Astrocyte (in vitro differentiated cells and primary cell): ENCODE measurements around the gene NCK2. TPM values are rescaled to one million over a fixed set of nuclear protein-coding genes. Genes with fewer than 3 reads are reported as not detected.
"Not testable (repeated sequence)": the region's sequence is repeated elsewhere in the genome, so short reads cannot be mapped to it uniquely, and the experiment has no call there.

ENCODE experiments used
- DNase-seq: peaks from one replicate; pipeline ENCODE4 v3.0.0-alpha.2; 2010; ENCODE audit warnings: low read depth
- FAIRE-seq: peaks from 2 replicates; lab custom pipeline; 2011; peaks lifted over from hg19 to GRCh38; lab: Jason Lieb, UNC
- H2AFZ ChIP-seq: 2 replicates; pipeline ENCODE4 v1.6.0; 2012; ENCODE audit warnings: low read depth, low read length, inconsistent platforms
- H3K27ac ChIP-seq: 2 replicates; pipeline ENCODE4 v1.5.1; 2011; ENCODE audit warnings: low read depth, low read length, inconsistent platforms
- H3K27me3 ChIP-seq: 2 replicates; pipeline ENCODE4 v1.6.0; 2011; ENCODE audit warnings: low read length, inconsistent platforms; ENCODE audit not compliant: insufficient read depth
- H3K36me3 ChIP-seq: 2 replicates; pipeline ENCODE4 v1.5.1; 2011; ENCODE audit warnings: low read length, inconsistent platforms; ENCODE audit not compliant: insufficient read depth
- H3K4me1 ChIP-seq: 2 replicates; pipeline ENCODE4 v1.5.1; 2011; ENCODE audit warnings: low read length, inconsistent platforms; ENCODE audit not compliant: insufficient read depth
- H3K4me2 ChIP-seq: 2 replicates; pipeline ENCODE4 v1.6.0; 2012; ENCODE audit warnings: low read length, inconsistent platforms
- H3K4me3 ChIP-seq: 2 replicates; pipeline ENCODE4 v1.5.1; 2011; ENCODE audit warnings: low read depth, mild to moderate bottlenecking, low read length, inconsistent platforms; ENCODE audit not compliant: insufficient read depth
- H3K79me2 ChIP-seq: 2 replicates; pipeline ENCODE4 v1.6.0; 2012; ENCODE audit warnings: mild to moderate bottlenecking, low read length, inconsistent platforms; ENCODE audit not compliant: insufficient read depth
- H3K9ac ChIP-seq: 2 replicates; pipeline ENCODE4 v1.6.0; 2012; ENCODE audit warnings: mild to moderate bottlenecking, low read length, inconsistent platforms
- H3K9me3 ChIP-seq: 2 replicates; pipeline ENCODE4 v1.5.1; 2012; ENCODE audit warnings: low read depth, mild to moderate bottlenecking, low read length, inconsistent platforms; ENCODE audit not compliant: insufficient read depth
- H4K20me1 ChIP-seq: 2 replicates; pipeline ENCODE4 v1.6.0; 2012; ENCODE audit warnings: low read length, inconsistent platforms; ENCODE audit not compliant: insufficient read depth
- H3K27ac Mint-ChIP-seq: one replicate; pipeline ENCODE4 v1.8.0; 2021; ENCODE audit warnings: mild to moderate bottlenecking, mixed read lengths; ENCODE audit not compliant: unreplicated experiment
- H3K27me3 Mint-ChIP-seq: one replicate; pipeline ENCODE4 v1.8.0; 2021; ENCODE audit warnings: low read depth, mixed read lengths; ENCODE audit not compliant: unreplicated experiment
- H3K36me3 Mint-ChIP-seq: one replicate; pipeline ENCODE4 v1.8.0; 2021; ENCODE audit warnings: low read depth, mixed read lengths; ENCODE audit not compliant: unreplicated experiment
- H3K4me1 Mint-ChIP-seq: one replicate; pipeline ENCODE4 v1.8.0; 2021; ENCODE audit warnings: low read depth, mixed read lengths; ENCODE audit not compliant: unreplicated experiment
- H3K4me3 Mint-ChIP-seq: one replicate; pipeline ENCODE4 v1.8.0; 2021; ENCODE audit warnings: mild to moderate bottlenecking, moderate library complexity, mixed read lengths; ENCODE audit not compliant: unreplicated experiment
- H3K9me3 Mint-ChIP-seq: one replicate; pipeline ENCODE4 v1.8.0; 2021; ENCODE audit warnings: mild to moderate bottlenecking, mixed read lengths; ENCODE audit not compliant: unreplicated experiment
- EZH2 ChIP-seq: IDR thresholded peaks from 2 replicates; pipeline ENCODE4 v1.6.1; 2012; ENCODE audit warnings: mild to moderate bottlenecking, low read length, inconsistent platforms; ENCODE audit not compliant: insufficient read depth
- total RNA-seq: library from RNA; stranded (reverse); gene quantifications from 2 replicates; pipeline ENCODE4 v1.2.1, GENCODE V29; 2021
- TF ChIP-seq, protein P1 (sequence below): IDR thresholded peaks from 2 replicates; pipeline ENCODE4 v1.5.1; 2011; ENCODE audit warnings: low read depth, mild to moderate bottlenecking, inconsistent platforms, low read length, moderate library complexity; ENCODE audit not compliant: insufficient read depth

NCK2 gene
- total RNA-seq, 1 donor from 2014 or later: 61.6 TPM

DNA sequence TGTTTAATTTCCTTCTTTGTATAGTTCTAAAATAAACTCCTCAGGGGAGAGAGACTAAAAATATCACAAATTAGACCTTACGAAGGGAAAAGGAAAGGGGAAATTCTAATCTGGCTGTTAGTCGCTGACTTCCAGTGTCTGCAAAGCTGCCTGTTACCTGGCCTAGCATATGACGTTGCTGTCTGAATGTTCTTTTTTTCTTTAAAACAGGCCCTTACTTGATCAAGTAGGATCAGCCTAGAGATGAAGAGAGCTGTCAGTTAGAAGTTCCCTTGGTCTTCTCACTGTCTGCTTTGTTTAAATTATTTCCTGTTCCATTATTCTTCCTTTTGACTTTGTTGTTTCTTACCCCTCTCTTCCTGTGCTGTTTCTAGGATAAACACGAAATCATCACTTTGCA lies 11.2 kb downstream of the NCK2 start:
- Histone ChIP-seq H3K4me2 (no peak overlapping the region), H3K27me3 (no peaks in the 10 kb centered on the region), H3K4me3 (no peak overlapping the region), H3K27ac (no peak overlapping the region), H4K20me1 (peaks cover 82% of the 10 kb centered on the region), H3K79me2 (peaks cover 98% of the 10 kb centered on the region), H3K4me1 (no peaks in the 10 kb centered on the region), H2AFZ (no peak overlapping the region), H3K9ac (no peak overlapping the region), H3K36me3 (no peaks in the 10 kb centered on the region), H3K9me3 (no peaks in the 10 kb centered on the region)
- no peak overlapping the region for H3K27ac Mint-ChIP-seq
- no peaks in the 10 kb centered on the region for H3K27me3 Mint-ChIP-seq
- FAIRE-seq: no peak
- no peak overlapping the region for H3K4me3 Mint-ChIP-seq
- peaks cover 14% of the 10 kb centered on the region for H3K36me3 Mint-ChIP-seq
- TF ChIP-seq, protein P1, sequence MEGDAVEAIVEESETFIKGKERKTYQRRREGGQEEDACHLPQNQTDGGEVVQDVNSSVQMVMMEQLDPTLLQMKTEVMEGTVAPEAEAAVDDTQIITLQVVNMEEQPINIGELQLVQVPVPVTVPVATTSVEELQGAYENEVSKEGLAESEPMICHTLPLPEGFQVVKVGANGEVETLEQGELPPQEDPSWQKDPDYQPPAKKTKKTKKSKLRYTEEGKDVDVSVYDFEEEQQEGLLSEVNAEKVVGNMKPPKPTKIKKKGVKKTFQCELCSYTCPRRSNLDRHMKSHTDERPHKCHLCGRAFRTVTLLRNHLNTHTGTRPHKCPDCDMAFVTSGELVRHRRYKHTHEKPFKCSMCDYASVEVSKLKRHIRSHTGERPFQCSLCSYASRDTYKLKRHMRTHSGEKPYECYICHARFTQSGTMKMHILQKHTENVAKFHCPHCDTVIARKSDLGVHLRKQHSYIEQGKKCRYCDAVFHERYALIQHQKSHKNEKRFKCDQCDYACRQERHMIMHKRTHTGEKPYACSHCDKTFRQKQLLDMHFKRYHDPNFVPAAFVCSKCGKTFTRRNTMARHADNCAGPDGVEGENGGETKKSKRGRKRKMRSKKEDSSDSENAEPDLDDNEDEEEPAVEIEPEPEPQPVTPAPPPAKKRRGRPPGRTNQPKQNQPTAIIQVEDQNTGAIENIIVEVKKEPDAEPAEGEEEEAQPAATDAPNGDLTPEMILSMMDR: no peak
- no peak for TF ChIP-seq EZH2
- H3K4me1 Mint-ChIP-seq: peaks cover 27% of the 10 kb centered on the region
- DNase-seq: no peak
- peaks cover 4% of the 10 kb centered on the region for H3K9me3 Mint-ChIP-seq

- peaks cover 81% of the 10 kb centered on the region for H4K20me1 ChIP-seq
- Mint-ChIP-seq H3K4me1 (peaks cover 28% of the 10 kb centered on the region), H3K27ac (no peak overlapping the region), H3K27me3 (no peaks in the 10 kb centered on the region), H3K9me3 (no peaks in the 10 kb centered on the region), H3K4me3 (no peak overlapping the region), H3K36me3 (peaks cover 13% of the 10 kb centered on the region)
- no peaks in the 10 kb centered on the region for H3K27me3 ChIP-seq
- no peak overlapping the region for H3K27ac ChIP-seq
- no peak overlapping the region for H3K4me2 ChIP-seq
- H3K9me3 ChIP-seq: no peaks in the 10 kb centered on the region
- FAIRE-seq (no peak), DNase-seq (no peak)
- H2AFZ ChIP-seq: no peak overlapping the region
- H3K9ac ChIP-seq: no peak overlapping the region
- no peaks in the 10 kb centered on the region for H3K36me3 ChIP-seq
- peaks cover 98% of the 10 kb centered on the region for H3K79me2 ChIP-seq
- no peak overlapping the region for H3K4me3 ChIP-seq
- TF ChIP-seq EZH2: no peak
- TF ChIP-seq, protein P1: no peak
- H3K4me1 ChIP-seq: no peaks in the 10 kb centered on the region
Measured at GRCh38 chr2:105756435-105756834, 11.7 kb downstream of the NCK2 start.

DNA sequence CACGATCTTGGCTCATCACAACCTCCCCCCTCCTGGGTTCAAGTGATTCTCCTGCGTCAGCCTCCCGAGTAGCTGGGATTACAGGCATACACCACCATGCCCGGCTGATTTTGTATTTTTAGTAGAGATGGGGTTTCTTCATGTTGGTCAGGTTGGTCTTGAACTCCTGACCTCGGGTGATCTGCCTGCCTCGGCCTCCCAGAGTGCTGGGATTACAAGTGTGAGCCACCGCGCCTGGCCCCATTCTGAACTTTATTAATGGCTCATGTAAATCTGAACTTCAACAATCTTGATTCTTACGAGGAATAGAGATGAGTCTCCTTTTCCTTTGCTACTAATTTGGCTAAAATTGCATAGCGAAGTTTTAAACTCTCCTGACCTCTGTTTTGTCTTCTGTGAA lies 12.2 kb downstream of the NCK2 start:
- H3K36me3 ChIP-seq, H3K9ac ChIP-seq, H3K4me3 ChIP-seq, H3K4me3 Mint-ChIP-seq, H3K9me3 Mint-ChIP-seq, H3K4me1 ChIP-seq, H3K27me3 ChIP-seq, H3K4me2 ChIP-seq, H2AFZ ChIP-seq, H3K27ac Mint-ChIP-seq, H3K9me3 ChIP-seq, H3K27me3 Mint-ChIP-seq, H3K27ac ChIP-seq, FAIRE-seq, DNase-seq: not testable (repeated sequence)
- Histone ChIP-seq H4K20me1 (peaks cover 82% of the 10 kb centered on the region), H3K79me2 (peaks cover 97% of the 10 kb centered on the region)
- H3K36me3 Mint-ChIP-seq: peaks cover 13% of the 10 kb centered on the region
- H3K4me1 Mint-ChIP-seq: peaks cover 32% of the 10 kb centered on the region
